GM19372 (cell line): ENCODE measurements around the gene CDK14.

ENCODE experiments used
- ATAC-seq: cut with Tn5 transposase; IDR thresholded peaks from one replicate; pipeline ENCODE4 v1.9.1; 2021; ENCODE audit warnings: mild to moderate bottlenecking, low read depth, moderate library complexity; ENCODE audit not compliant: unreplicated experiment

Gene CDK14

GRCh38 chr7:90972906-90973550, 376.9 kb downstream of the CDK14 start:
- ATAC-seq, result no peak

GRCh38 chr7:90977056-90977455, 380.9 kb downstream of the CDK14 start:
- no peak for ATAC-seq

- no peak for ATAC-seq
These were observed 384.4 kb downstream of the CDK14 start for GRCh38 chr7:90980545-90980944.

- ATAC-seq, result no peak
These were observed 386.1 kb downstream of the CDK14 start for GRCh38 chr7:90982228-90982627.

- ATAC-seq, result no peak
These were observed 388.6 kb downstream of the CDK14 start for GRCh38 chr7:90984692-90985091.

GRCh38 chr7:90988516-90988915, 392.4 kb downstream of the CDK14 start:
- no peak for ATAC-seq

GRCh38 chr7:90988996-90989765, 393.1 kb downstream of the CDK14 start:
- no peak for ATAC-seq

GRCh38 chr7:90994121-90994520, 398.0 kb downstream of the CDK14 start:
- no peak for ATAC-seq

GRCh38 chr7:90994601-90995000, 398.5 kb downstream of the CDK14 start:
- ATAC-seq, result no peak

GRCh38 chr7:90995996-90996395, 399.9 kb downstream of the CDK14 start:
- ATAC-seq, result no peak

- no peak for ATAC-seq
These were observed 404.2 kb downstream of the CDK14 start for GRCh38 chr7:90999989-91000979.

- ATAC-seq, result no peak
These were observed 408.9 kb downstream of the CDK14 start for GRCh38 chr7:91005024-91005423.

GRCh38 chr7:91005841-91006240, 409.7 kb downstream of the CDK14 start:
- ATAC-seq, result no peak

GRCh38 chr7:91007371-91007770, 411.2 kb downstream of the CDK14 start:
- ATAC-seq, result no peak

GRCh38 chr7:91013078-91013477, 417.0 kb downstream of the CDK14 start:
- ATAC-seq, result no peak

- no peak for ATAC-seq
These were observed 423.7 kb downstream of the CDK14 start for GRCh38 chr7:91019686-91020385.

GRCh38 chr7:91020636-91021385, 424.7 kb downstream of the CDK14 start:
- ATAC-seq, result no peak

GRCh38 chr7:91021956-91022355, 425.8 kb downstream of the CDK14 start:
- ATAC-seq, result no peak

- ATAC-seq, result no peak
These were observed 429.8 kb downstream of the CDK14 start for GRCh38 chr7:91025906-91026390.
